ENCODE measurements around the gene SNX2.
"Not testable (repeated sequence)": the region's sequence is repeated elsewhere in the genome, so short reads cannot be mapped to it uniquely, and the experiment has no call there.

Gene SNX2

GRCh38 chr5:122844910-122845228, 70.0 kb downstream of the SNX2 start:
- peak; percentile 0 for DNase-seq

- DNase-seq, result peak; percentile 63
These were observed 70.6 kb downstream of the SNX2 start, which contains the start of gene SNX24 for GRCh38 chr5:122845229-122846050. SNX24 (plus strand) TSS chr5:122845613; CDS start chr5:122845634, 21 bp downstream.

GRCh38 chr5:122846051-122846550, 71.2 kb downstream of the SNX2 start:
- DNase-seq, result no peak

- no peak for DNase-seq
These were observed 72.8 kb downstream of the SNX2 start for GRCh38 chr5:122847687-122848081.

GRCh38 chr5:122849771-122850170, 74.9 kb downstream of the SNX2 start:
- DNase-seq, result no peak

- not testable (repeated sequence) for DNase-seq
These were observed 82.7 kb downstream of the SNX2 start for GRCh38 chr5:122857538-122857937.

- no peak for DNase-seq
These were observed 83.6 kb downstream of the SNX2 start for GRCh38 chr5:122858451-122858850.

- no peak for DNase-seq
These were observed 88.4 kb downstream of the SNX2 start for GRCh38 chr5:122863240-122863639.

- no peak for DNase-seq
These were observed 88.8 kb downstream of the SNX2 start for GRCh38 chr5:122863721-122864120.

- DNase-seq, result no peak
These were observed 89.5 kb downstream of the SNX2 start for GRCh38 chr5:122864400-122864799.

- DNase-seq, result no peak
These were observed 90.0 kb downstream of the SNX2 start for GRCh38 chr5:122864842-122865241.

GRCh38 chr5:122870219-122870856, 95.5 kb downstream of the SNX2 start:
- no peak for DNase-seq

GRCh38 chr5:122871661-122872060, 96.8 kb downstream of the SNX2 start:
- DNase-seq, result no peak

GRCh38 chr5:122874179-122874875, 99.4 kb downstream of the SNX2 start:
- DNase-seq, result no peak

GRCh38 chr5:122877518-122877917, 102.6 kb downstream of the SNX2 start:
- DNase-seq, result no peak

- no peak for DNase-seq
These were observed 104.2 kb downstream of the SNX2 start for GRCh38 chr5:122879076-122879475.

Measured in activated CD4-positive, alpha-beta T cell treated with anti-CD3 and anti-CD28 coated beads, Interleukin-2, amount 50 U/mL, for 1 hour (primary cell).